ENCODE measurements around the gene ARHGAP45. TPM values are rescaled to one million over a fixed set of nuclear protein-coding genes. Genes with fewer than 3 reads are reported as not detected.

Gene ARHGAP45
- total and polyA plus RNA-seq, 9 of the 15 experiments (the other 6 are each of a cell fraction or from before 2014, with no cell fraction given), result 0.08 to 22.1 (median 4.2) TPM

DNA sequence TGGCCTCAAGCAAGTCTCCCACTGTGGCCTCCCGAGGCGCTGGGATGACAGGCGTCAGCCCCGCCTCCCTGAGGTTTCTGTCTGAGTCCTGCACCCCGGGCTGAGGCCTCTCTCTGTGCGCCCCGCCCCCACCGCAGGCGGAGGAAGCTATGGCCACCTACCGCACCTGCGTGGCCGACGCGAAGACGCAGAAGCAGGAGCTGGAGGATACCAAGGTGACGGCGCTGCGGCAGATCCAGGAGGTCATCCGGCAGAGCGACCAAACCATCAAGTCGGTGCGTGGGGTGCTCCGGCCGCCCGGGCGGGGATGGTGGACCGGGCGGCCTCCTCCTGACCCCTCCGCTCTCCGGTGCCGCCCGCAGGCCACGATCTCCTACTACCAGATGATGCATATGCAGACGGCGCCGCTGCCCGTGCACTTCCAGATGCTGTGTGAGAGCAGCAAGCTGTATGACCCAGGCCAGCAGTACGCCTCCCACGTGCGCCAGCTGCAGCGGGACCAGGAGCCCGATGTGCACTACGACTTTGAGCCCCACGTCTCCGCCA, 12.7 kb downstream of the ARHGAP45 start (continued):
- TF ChIP-seq, protein P1, sequence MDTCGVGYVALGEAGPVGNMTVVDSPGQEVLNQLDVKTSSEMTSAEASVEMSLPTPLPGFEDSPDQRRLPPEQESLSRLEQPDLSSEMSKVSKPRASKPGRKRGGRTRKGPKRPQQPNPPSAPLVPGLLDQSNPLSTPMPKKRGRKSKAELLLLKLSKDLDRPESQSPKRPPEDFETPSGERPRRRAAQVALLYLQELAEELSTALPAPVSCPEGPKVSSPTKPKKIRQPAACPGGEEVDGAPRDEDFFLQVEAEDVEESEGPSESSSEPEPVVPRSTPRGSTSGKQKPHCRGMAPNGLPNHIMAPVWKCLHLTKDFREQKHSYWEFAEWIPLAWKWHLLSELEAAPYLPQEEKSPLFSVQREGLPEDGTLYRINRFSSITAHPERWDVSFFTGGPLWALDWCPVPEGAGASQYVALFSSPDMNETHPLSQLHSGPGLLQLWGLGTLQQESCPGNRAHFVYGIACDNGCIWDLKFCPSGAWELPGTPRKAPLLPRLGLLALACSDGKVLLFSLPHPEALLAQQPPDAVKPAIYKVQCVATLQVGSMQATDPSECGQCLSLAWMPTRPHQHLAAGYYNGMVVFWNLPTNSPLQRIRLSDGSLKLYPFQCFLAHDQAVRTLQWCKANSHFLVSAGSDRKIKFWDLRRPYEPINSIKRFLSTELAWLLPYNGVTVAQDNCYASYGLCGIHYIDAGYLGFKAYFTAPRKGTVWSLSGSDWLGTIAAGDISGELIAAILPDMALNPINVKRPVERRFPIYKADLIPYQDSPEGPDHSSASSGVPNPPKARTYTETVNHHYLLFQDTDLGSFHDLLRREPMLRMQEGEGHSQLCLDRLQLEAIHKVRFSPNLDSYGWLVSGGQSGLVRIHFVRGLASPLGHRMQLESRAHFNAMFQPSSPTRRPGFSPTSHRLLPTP (IDR thresholded peaks at IDR 0.05; ENCODE audit: borderline replicate concordance, extremely low read depth, insufficient read length), result peak; percentile 44
- TF ChIP-seq, protein P2, sequence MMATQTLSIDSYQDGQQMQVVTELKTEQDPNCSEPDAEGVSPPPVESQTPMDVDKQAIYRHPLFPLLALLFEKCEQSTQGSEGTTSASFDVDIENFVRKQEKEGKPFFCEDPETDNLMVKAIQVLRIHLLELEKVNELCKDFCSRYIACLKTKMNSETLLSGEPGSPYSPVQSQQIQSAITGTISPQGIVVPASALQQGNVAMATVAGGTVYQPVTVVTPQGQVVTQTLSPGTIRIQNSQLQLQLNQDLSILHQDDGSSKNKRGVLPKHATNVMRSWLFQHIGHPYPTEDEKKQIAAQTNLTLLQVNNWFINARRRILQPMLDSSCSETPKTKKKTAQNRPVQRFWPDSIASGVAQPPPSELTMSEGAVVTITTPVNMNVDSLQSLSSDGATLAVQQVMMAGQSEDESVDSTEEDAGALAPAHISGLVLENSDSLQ (IDR thresholded peaks at IDR 0.05), result peak; percentile 59
- no peak for TF ChIP-seq BDP1 (IDR thresholded peaks at IDR 0.05; ENCODE audit: insufficient read depth, insufficient read length)
- TF ChIP-seq, protein P3, sequence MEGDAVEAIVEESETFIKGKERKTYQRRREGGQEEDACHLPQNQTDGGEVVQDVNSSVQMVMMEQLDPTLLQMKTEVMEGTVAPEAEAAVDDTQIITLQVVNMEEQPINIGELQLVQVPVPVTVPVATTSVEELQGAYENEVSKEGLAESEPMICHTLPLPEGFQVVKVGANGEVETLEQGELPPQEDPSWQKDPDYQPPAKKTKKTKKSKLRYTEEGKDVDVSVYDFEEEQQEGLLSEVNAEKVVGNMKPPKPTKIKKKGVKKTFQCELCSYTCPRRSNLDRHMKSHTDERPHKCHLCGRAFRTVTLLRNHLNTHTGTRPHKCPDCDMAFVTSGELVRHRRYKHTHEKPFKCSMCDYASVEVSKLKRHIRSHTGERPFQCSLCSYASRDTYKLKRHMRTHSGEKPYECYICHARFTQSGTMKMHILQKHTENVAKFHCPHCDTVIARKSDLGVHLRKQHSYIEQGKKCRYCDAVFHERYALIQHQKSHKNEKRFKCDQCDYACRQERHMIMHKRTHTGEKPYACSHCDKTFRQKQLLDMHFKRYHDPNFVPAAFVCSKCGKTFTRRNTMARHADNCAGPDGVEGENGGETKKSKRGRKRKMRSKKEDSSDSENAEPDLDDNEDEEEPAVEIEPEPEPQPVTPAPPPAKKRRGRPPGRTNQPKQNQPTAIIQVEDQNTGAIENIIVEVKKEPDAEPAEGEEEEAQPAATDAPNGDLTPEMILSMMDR (IDR thresholded peaks at IDR 0.05 in 2 of 3, conservative IDR thresholded peaks at IDR 0.05 in 1 of 3; ENCODE audit: insufficient read depth in 2 of 3, low read depth in 1 of 3, low read length in 3 of 3), result peak in 2 of 3 experiments; percentile 23 to 26; a peak in 3 of 6 replicates
